ENCODE data around the gene PTCSC3. TPM values are rescaled to one million over a fixed set of nuclear protein-coding genes. Genes with fewer than 3 reads are reported as not detected.

PTCSC3 gene
- not detected for polyA plus RNA-seq
- long read RNA-seq, donor 1: 0 reads
- long read RNA-seq, donor 2: 0 reads
- long read RNA-seq, donor 3: 0 reads
- long read RNA-seq, donor 4: 0 reads
- long read RNA-seq, donor 5: 0 reads
- long read RNA-seq, donor 6: 0 reads
- long read RNA-seq, donor 7: 0 reads
- long read RNA-seq, donor 8: 0 reads
- long read RNA-seq, donor 9: 0 reads
- long read RNA-seq, donor 10: 0 reads

DNA sequence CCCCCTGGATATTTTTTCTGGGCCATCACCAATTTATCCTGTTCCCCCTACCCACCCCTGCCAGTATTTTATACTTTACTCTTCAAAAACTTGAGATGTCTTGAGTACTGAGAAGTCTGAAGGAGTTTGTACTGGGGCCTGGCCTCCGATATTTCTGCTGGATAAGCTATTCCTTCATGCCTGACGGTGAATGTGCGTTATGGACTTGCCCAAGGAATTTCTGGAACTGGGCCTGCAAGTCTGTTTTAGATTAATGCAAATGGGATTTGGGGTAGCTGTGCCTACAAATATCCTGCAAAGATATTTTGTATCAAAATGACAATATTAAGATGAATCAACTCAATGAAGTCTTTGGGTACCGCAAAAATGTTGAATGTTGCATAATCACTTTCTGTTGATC, at the start of gene PTCSC3:
PTCSC3 (minus strand) TSS at position 199 of the 400 bp plus-strand sequence.
- H3K9me3 ChIP-seq (ENCODE audit: control insufficient read depth in 2 of 2, insufficient read depth in 1 of 2, low read depth in 1 of 2, low read length in 1 of 2): no peaks in the 10 kb centered on the region
- DNase-seq: no peak
- H3K27me3 ChIP-seq (ENCODE audit: control insufficient read depth in 3 of 3, insufficient read depth in 3 of 3, low read length in 3 of 3): no peaks in the 10 kb centered on the region
- 91 to 96% (median 92%) methylated on average over 4 of the region's 4 CpGs for WGBS, 3 donors
- no peak within 1 kb of the TSS for H3K27ac ChIP-seq (ENCODE audit: low read depth in 1 of 3, low read length in 2 of 3)
- no peak for FAIRE-seq
- no peaks in the 10 kb centered on the region for H3K36me3 ChIP-seq (ENCODE audit: control insufficient read depth in 3 of 3, insufficient read depth in 2 of 3, low read depth in 1 of 3, low read length in 3 of 3)
- H3K4me1 ChIP-seq (ENCODE audit: control insufficient read depth in 3 of 3, insufficient read depth in 2 of 3, low read depth in 1 of 3, low read length in 2 of 3): no peaks in the 10 kb centered on the region
- H3K4me3 ChIP-seq (ENCODE audit: low read depth in 1 of 3, low read length in 3 of 3): no peak within 1 kb of the TSS

DNA sequence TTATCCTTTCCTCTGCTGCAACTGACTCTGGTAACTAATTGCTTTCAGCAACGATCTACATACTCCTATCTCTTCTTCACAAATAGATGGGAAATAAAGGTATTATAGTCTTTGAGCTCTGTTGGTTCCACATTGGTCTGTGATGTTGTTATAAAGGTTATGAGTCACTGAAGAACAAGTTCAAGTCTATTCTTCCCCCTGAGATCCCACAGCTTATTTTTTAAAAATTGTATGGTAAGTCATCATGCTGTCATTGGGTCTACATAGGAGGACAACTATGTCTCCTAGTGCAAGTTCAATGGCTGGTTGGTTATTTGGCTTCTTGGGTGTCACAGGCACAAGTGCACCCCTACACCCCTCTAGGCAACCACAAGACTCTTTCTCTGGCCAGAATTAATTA, 49.6 kb upstream of the PTCSC3 start:
- Histone ChIP-seq H3K4me3 (ENCODE audit: low read depth in 1 of 3, low read length in 3 of 3) (no peak overlapping the region), H3K27ac (ENCODE audit: low read depth in 1 of 3, low read length in 2 of 3) (no peak overlapping the region), H3K27me3 (ENCODE audit: control insufficient read depth in 3 of 3, insufficient read depth in 3 of 3, low read length in 3 of 3) (no peaks in the 10 kb centered on the region), H3K4me1 (ENCODE audit: control insufficient read depth in 3 of 3, insufficient read depth in 2 of 3, low read depth in 1 of 3, low read length in 2 of 3) (no peaks in the 10 kb centered on the region), H3K36me3 (ENCODE audit: control insufficient read depth in 3 of 3, insufficient read depth in 2 of 3, low read depth in 1 of 3, low read length in 3 of 3) (no peaks in the 10 kb centered on the region), H3K9me3 (ENCODE audit: control insufficient read depth in 2 of 2, insufficient read depth in 1 of 2, low read depth in 1 of 2, low read length in 1 of 2) (no peaks in the 10 kb centered on the region)
- DNase-seq (no peak), FAIRE-seq (no peak)
- 35 to 56% (median 48%) methylated on average over 1 of the region's 1 CpG for WGBS, 3 donors

DNA sequence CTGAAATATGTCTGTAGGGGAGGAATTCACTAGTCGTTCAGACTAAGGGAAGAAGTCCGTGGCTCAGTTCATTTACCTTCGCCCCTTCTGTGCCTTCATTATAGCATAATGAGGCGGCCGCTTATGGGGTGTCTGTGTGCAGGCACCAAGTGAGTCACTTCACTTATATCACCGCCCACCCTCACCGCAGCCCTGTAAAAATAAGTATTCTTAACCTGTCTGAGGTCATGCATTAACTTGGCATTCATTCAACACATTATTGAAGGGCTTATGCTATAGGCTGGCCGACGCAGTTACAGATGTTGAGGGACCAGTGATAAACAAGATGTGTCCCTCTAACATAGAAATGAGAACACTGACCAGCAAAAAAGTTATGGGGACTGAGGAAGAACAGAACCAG, 47.7 kb upstream of the PTCSC3 start:
- Histone ChIP-seq H3K27ac (ENCODE audit: low read depth in 1 of 3, low read length in 2 of 3) (no peak overlapping the region), H3K36me3 (ENCODE audit: control insufficient read depth in 3 of 3, insufficient read depth in 2 of 3, low read depth in 1 of 3, low read length in 3 of 3) (no peaks in the 10 kb centered on the region), H3K4me1 (ENCODE audit: control insufficient read depth in 3 of 3, insufficient read depth in 2 of 3, low read depth in 1 of 3, low read length in 2 of 3) (no peaks in the 10 kb centered on the region), H3K4me3 (ENCODE audit: low read depth in 1 of 3, low read length in 3 of 3) (no peak overlapping the region), H3K27me3 (ENCODE audit: control insufficient read depth in 3 of 3, insufficient read depth in 3 of 3, low read length in 3 of 3) (no peaks in the 10 kb centered on the region), H3K9me3 (ENCODE audit: control insufficient read depth in 2 of 2, insufficient read depth in 1 of 2, low read depth in 1 of 2, low read length in 1 of 2) (no peaks in the 10 kb centered on the region)
- 76 to 83% (median 80%) methylated on average over 9 of the region's 9 CpGs for WGBS, 3 donors
- DNase-seq: no peak
- FAIRE-seq: no peak

DNA sequence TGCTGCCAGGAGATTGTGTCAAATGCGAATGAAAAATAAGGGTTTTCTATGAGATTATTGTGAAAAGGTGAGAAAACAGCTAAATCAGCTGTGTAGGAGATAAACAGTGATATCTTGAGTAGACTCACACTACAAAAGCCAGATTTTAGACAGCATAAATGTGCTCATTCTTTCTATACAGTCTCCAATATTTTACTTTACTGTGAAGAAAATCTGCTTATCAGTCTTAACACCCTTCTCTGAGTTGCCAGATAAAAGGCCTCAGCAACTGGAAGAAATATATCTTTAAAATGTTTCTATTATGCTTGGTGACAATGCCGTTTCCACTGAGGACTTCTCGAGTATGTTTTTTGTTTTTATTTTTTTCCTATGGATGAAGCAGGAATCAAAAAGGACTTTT, 47.0 kb upstream of the PTCSC3 start:
- Histone ChIP-seq H3K36me3 (ENCODE audit: control insufficient read depth in 3 of 3, insufficient read depth in 2 of 3, low read depth in 1 of 3, low read length in 3 of 3) (no peaks in the 10 kb centered on the region), H3K4me3 (ENCODE audit: low read depth in 1 of 3, low read length in 3 of 3) (no peak overlapping the region), H3K9me3 (ENCODE audit: control insufficient read depth in 2 of 2, insufficient read depth in 1 of 2, low read depth in 1 of 2, low read length in 1 of 2) (no peaks in the 10 kb centered on the region), H3K27ac (ENCODE audit: low read depth in 1 of 3, low read length in 2 of 3) (no peak overlapping the region), H3K4me1 (ENCODE audit: control insufficient read depth in 3 of 3, insufficient read depth in 2 of 3, low read depth in 1 of 3, low read length in 2 of 3) (no peaks in the 10 kb centered on the region), H3K27me3 (ENCODE audit: control insufficient read depth in 3 of 3, insufficient read depth in 3 of 3, low read length in 3 of 3) (no peaks in the 10 kb centered on the region)
- DNase-seq: no peak
- 80 to 90% (median 83%) methylated on average over 3 of the region's 3 CpGs for WGBS, 3 donors
- FAIRE-seq: no peak

DNA sequence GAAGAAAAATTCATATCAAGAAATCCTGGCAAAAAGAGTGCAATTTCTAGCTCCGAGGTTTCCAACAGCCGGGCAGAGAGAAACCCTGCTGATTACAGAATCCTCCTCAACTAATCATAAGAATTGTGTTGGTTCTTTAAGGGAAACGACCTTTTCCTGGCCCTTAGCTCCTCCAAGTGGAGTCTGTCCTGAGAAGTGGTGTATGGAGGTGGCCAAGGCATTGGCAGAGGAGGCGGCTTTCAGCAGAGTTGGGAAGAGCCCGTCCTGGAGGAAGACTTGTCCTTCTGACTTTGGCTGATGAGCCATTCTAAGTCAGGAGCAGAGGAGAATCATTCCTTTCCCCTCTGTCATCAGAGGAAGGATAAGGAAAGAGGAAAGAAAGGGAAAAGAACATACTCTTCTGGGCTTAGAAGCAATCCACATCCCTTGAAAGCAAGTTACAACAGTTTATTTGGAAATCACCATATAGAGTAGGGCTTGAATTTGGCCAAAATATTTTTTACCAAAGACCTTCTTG, 46.5 kb upstream of the PTCSC3 start:
- Histone ChIP-seq H3K9me3 (ENCODE audit: control insufficient read depth in 2 of 2, insufficient read depth in 1 of 2, low read depth in 1 of 2, low read length in 1 of 2) (no peaks in the 10 kb centered on the region), H3K36me3 (ENCODE audit: control insufficient read depth in 3 of 3, insufficient read depth in 2 of 3, low read depth in 1 of 3, low read length in 3 of 3) (no peaks in the 10 kb centered on the region), H3K4me1 (ENCODE audit: control insufficient read depth in 3 of 3, insufficient read depth in 2 of 3, low read depth in 1 of 3, low read length in 2 of 3) (no peaks in the 10 kb centered on the region), H3K27ac (ENCODE audit: low read depth in 1 of 3, low read length in 2 of 3) (no peak overlapping the region), H3K4me3 (ENCODE audit: low read depth in 1 of 3, low read length in 3 of 3) (no peak overlapping the region), H3K27me3 (ENCODE audit: control insufficient read depth in 3 of 3, insufficient read depth in 3 of 3, low read length in 3 of 3) (no peaks in the 10 kb centered on the region)
- DNase-seq (no peak), FAIRE-seq (no peak)
- 63 to 71% (median 66%) methylated on average over 5 of the region's 5 CpGs for WGBS, 3 donors

DNA sequence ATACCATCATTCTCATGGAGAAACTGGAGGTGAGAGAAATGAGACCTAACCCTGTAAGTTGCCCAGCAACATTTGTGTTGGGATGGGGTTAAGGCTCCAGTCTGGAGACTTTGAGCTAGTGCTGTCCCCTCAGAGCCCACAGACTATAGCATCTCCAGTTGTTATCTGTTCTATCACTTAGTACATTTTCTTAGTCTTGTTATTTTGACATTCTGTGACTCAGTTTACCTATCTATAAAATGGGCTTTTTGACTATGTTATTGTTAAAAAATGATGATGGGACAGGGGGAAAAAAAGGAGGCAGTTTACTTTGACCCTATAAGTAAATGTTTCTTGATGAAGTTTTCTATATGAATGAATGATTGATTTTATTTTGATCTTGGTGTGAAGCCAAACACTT, 45.8 kb upstream of the PTCSC3 start:
- no peak for DNase-seq

DNA sequence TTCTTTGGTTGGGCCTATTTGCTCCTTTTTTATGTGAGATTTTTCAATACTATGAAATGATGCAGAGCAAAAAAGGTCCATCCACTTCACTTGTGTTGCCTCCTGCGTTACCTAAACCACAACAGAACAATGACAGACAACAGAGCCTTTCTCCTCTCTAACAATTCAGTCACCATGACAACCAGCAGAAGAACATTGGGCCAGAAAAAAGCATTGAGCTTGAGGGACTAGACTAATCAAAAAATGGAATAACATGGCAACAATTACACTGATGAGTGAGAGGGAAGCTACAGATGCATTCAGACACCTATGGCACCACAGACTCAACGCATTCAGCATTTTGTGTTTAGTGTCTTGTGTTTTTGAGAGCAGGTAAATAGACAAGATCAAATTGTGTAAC, 44.6 kb upstream of the PTCSC3 start:
- Histone ChIP-seq H3K36me3 (ENCODE audit: control insufficient read depth in 3 of 3, insufficient read depth in 2 of 3, low read depth in 1 of 3, low read length in 3 of 3) (no peaks in the 10 kb centered on the region), H3K27ac (ENCODE audit: low read depth in 1 of 3, low read length in 2 of 3) (no peak overlapping the region), H3K4me3 (ENCODE audit: low read depth in 1 of 3, low read length in 3 of 3) (no peak overlapping the region), H3K27me3 (ENCODE audit: control insufficient read depth in 3 of 3, insufficient read depth in 3 of 3, low read length in 3 of 3) (peaks cover 0 to 8% (median 0%) of the 10 kb centered on the region in 3 donors), H3K9me3 (ENCODE audit: control insufficient read depth in 2 of 2, insufficient read depth in 1 of 2, low read depth in 1 of 2, low read length in 1 of 2) (no peaks in the 10 kb centered on the region), H3K4me1 (ENCODE audit: control insufficient read depth in 3 of 3, insufficient read depth in 2 of 3, low read depth in 1 of 3, low read length in 2 of 3) (no peaks in the 10 kb centered on the region)
- FAIRE-seq (no peak), DNase-seq (no peak)
- 55 to 71% (median 69%) methylated on average over 2 of the region's 2 CpGs for WGBS, 3 donors

More for the DNA sequence above, 45.8 kb upstream of the PTCSC3 start:
- FAIRE-seq: no peak
- no peak overlapping the region for H3K4me3 ChIP-seq (ENCODE audit: low read depth in 1 of 3, low read length in 3 of 3)
- H3K36me3 ChIP-seq (ENCODE audit: control insufficient read depth in 3 of 3, insufficient read depth in 2 of 3, low read depth in 1 of 3, low read length in 3 of 3): no peaks in the 10 kb centered on the region
- H3K27me3 ChIP-seq (ENCODE audit: control insufficient read depth in 3 of 3, insufficient read depth in 3 of 3, low read length in 3 of 3): no peaks in the 10 kb centered on the region
- no peak overlapping the region for H3K27ac ChIP-seq (ENCODE audit: low read depth in 1 of 3, low read length in 2 of 3)
- no peaks in the 10 kb centered on the region for H3K4me1 ChIP-seq (ENCODE audit: control insufficient read depth in 3 of 3, insufficient read depth in 2 of 3, low read depth in 1 of 3, low read length in 2 of 3)
- no peaks in the 10 kb centered on the region for H3K9me3 ChIP-seq (ENCODE audit: control insufficient read depth in 2 of 2, insufficient read depth in 1 of 2, low read depth in 1 of 2, low read length in 1 of 2)

DNA sequence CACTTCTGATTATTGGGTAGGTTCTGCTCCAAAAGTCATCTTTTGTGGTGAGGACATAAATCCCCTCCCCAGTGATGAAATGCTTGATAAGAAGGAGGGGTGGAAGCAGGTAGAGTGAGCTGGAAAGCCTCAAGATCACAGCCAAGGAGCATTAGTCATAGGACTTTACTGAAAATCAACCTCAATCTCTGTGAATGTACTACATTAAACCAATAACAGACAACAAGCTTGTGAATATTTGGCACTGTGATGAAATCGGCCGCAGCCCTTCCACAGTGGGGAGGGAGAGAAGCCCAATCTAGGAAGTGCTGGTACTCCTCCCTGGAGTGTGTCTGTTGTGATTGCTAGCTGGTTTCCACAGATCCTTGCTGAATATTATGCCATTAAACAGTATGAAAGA, 41.2 kb upstream of the PTCSC3 start:
- FAIRE-seq (no peak), DNase-seq (no peak)
- H3K27ac ChIP-seq (ENCODE audit: low read depth in 1 of 3, low read length in 2 of 3): no peak overlapping the region
- H3K27me3 ChIP-seq (ENCODE audit: control insufficient read depth in 3 of 3, insufficient read depth in 3 of 3, low read length in 3 of 3): peaks cover 0 to 18% (median 0%) of the 10 kb centered on the region in 3 donors
- no peak overlapping the region for H3K4me3 ChIP-seq (ENCODE audit: low read depth in 1 of 3, low read length in 3 of 3)
- whole genome bisulfite sequencing, 3 donors: 27 to 70% (median 64%) methylated on average over 2 of the region's 2 CpGs
- H3K9me3 ChIP-seq (ENCODE audit: control insufficient read depth in 2 of 2, insufficient read depth in 1 of 2, low read depth in 1 of 2, low read length in 1 of 2): no peaks in the 10 kb centered on the region
- H3K4me1 ChIP-seq (ENCODE audit: control insufficient read depth in 3 of 3, insufficient read depth in 2 of 3, low read depth in 1 of 3, low read length in 2 of 3): no peaks in the 10 kb centered on the region
- H3K36me3 ChIP-seq (ENCODE audit: control insufficient read depth in 3 of 3, insufficient read depth in 2 of 3, low read depth in 1 of 3, low read length in 3 of 3): no peaks in the 10 kb centered on the region

DNA sequence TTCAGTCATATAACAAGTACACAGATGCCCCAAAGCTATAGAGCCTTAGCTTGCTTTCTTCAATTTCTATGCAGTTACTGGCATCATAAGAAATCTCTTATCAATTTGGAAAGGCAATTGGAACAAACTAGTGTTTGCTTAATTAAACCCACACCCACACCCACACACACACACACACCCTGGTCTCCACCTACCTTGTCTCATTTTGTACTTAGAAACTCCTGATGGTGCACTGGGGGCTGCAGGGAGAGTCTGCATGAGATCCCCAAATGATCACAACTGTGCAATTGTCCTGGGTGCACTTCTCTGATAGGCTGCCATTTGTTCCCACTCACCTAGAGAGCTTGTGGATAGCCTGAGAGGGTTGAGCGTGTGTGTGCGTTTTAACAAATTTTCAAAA, 40.5 kb upstream of the PTCSC3 start:
- FAIRE-seq: no peak
- H3K4me3 ChIP-seq (ENCODE audit: low read depth in 1 of 3, low read length in 3 of 3): no peak overlapping the region
- peaks cover 0 to 18% (median 0%) of the 10 kb centered on the region in 3 donors for H3K27me3 ChIP-seq (ENCODE audit: control insufficient read depth in 3 of 3, insufficient read depth in 3 of 3, low read length in 3 of 3)
- H3K4me1 ChIP-seq (ENCODE audit: control insufficient read depth in 3 of 3, insufficient read depth in 2 of 3, low read depth in 1 of 3, low read length in 2 of 3): no peaks in the 10 kb centered on the region
- DNase-seq: no peak
- H3K36me3 ChIP-seq (ENCODE audit: control insufficient read depth in 3 of 3, insufficient read depth in 2 of 3, low read depth in 1 of 3, low read length in 3 of 3): no peaks in the 10 kb centered on the region
- no peaks in the 10 kb centered on the region for H3K9me3 ChIP-seq (ENCODE audit: control insufficient read depth in 2 of 2, insufficient read depth in 1 of 2, low read depth in 1 of 2, low read length in 1 of 2)
- H3K27ac ChIP-seq (ENCODE audit: low read depth in 1 of 3, low read length in 2 of 3): no peak overlapping the region
- WGBS, 3 donors: 89 to 99% (median 98%) methylated on average over 2 of the region's 2 CpGs
